ENCODE data around the gene FRYL.
A peak's percentile ranks its signal among the peaks of the same experiment; 100 is the strongest.

The FRYL gene

GRCh38 chr4:48542888-48543287, 237.2 kb downstream of the FRYL start:
- no peak for DNase-seq

- no peak for DNase-seq
Observed at GRCh38 chr4:48539597-48539996, 240.5 kb downstream of the FRYL start.

GRCh38 chr4:48538358-48538757, 241.7 kb downstream of the FRYL start:
- DNase-seq, result no peak

GRCh38 chr4:48526406-48526805, 253.7 kb downstream of the FRYL start:
- no peak for DNase-seq

GRCh38 chr4:48518143-48518542, 261.9 kb downstream of the FRYL start:
- no peak for DNase-seq

GRCh38 chr4:48509543-48509942, 270.5 kb downstream of the FRYL start:
- DNase-seq, result no peak

- no peak for DNase-seq
Observed at GRCh38 chr4:48506716-48507115, 273.4 kb downstream of the FRYL start.

GRCh38 chr4:48504352-48504751, 275.7 kb downstream of the FRYL start:
- DNase-seq, result no peak

- no peak for DNase-seq
Observed at GRCh38 chr4:48504026-48504330, 276.1 kb downstream of the FRYL start.

GRCh38 chr4:48503233-48504025, 276.6 kb downstream of the FRYL start:
- no peak for DNase-seq

GRCh38 chr4:48499551-48500066, 280.5 kb downstream of the FRYL start:
- DNase-seq, result no peak

GRCh38 chr4:48498895-48499294, 281.2 kb downstream of the FRYL start:
- DNase-seq, result no peak

GRCh38 chr4:48495941-48496340, 284.1 kb downstream of the FRYL start:
- no peak for DNase-seq

- DNase-seq, result peak; percentile 60
Observed at GRCh38 chr4:48493452-48494100, 286.5 kb downstream of the FRYL start.

- DNase-seq, result no peak
Observed at GRCh38 chr4:48491514-48492176, 288.4 kb downstream of the FRYL start.

- no peak for DNase-seq
Observed at GRCh38 chr4:48490680-48491513, 289.2 kb downstream of the FRYL start.

- DNase-seq, result no peak
Observed at GRCh38 chr4:48490012-48490679, 289.9 kb downstream of the FRYL start, which contains the start of gene ZAR1. TSS of gene ZAR1 (plus strand) at chr4:48490252. CDS start at chr4:48490292, 40 bp downstream.

GRCh38 chr4:48489683-48490011, 290.4 kb downstream of the FRYL start:
- no peak for DNase-seq

GRCh38 chr4:48484494-48485168, 295.4 kb downstream of the FRYL start:
- no peak for DNase-seq

GRCh38 chr4:48483777-48484493, 296.1 kb downstream of the FRYL start:
- DNase-seq, result no peak

Measured in NCI-H187 treated with DMSO at 0.1 percent for 48 hours (cell line).